Measurements from ENCODE around the gene PLA2G5. TPM values are rescaled to one million over a fixed set of nuclear protein-coding genes. Genes with fewer than 3 reads are reported as not detected.
"Not testable (repeated sequence)": the region's sequence is repeated elsewhere in the genome, so short reads cannot be mapped to it uniquely, and the experiment has no call there.

The PLA2G5 gene
- polyA plus RNA-seq (2012; ENCODE audit: missing spikeins), result 0.32 TPM

- TF ChIP-seq POLR2AphosphoS5 (IDR thresholded peaks at IDR 0.05; ENCODE audit: low read depth, low read length) (no peak), POLR2A (IDR thresholded peaks at IDR 0.05; ENCODE audit: low read depth, low read length) (no peak), TAF1 (IDR thresholded peaks at IDR 0.05; ENCODE audit: borderline replicate concordance, low read depth, low read length) (no peak)
- DNase-seq (ENCODE audit: insufficient read length), result no peak
- FAIRE-seq, result no peak
Measured at GRCh38 chr1:20069874-20070273, at the start of gene PLA2G5. PLA2G5 (plus strand) TSS chr1:20070194; CDS start chr1:20084831, 14,637 bp downstream.

- FAIRE-seq, result no peak
Measured at GRCh38 chr1:20028125-20028524, 41.9 kb upstream of the PLA2G5 start.

GRCh38 chr1:20028726-20029125, 41.3 kb upstream of the PLA2G5 start:
- TF ChIP-seq POLR2AphosphoS5 (IDR thresholded peaks at IDR 0.05; ENCODE audit: low read depth, low read length) (no peak), TAF1 (IDR thresholded peaks at IDR 0.05; ENCODE audit: borderline replicate concordance, low read depth, low read length) (no peak), POLR2A (IDR thresholded peaks at IDR 0.05; ENCODE audit: low read depth, low read length) (no peak)
- FAIRE-seq, result no peak
- no peak for DNase-seq (ENCODE audit: insufficient read length)

More at GRCh38 chr1:20028125-20028524, 41.9 kb upstream of the PLA2G5 start:
- DNase-seq (ENCODE audit: insufficient read length), result no peak
- TF ChIP-seq POLR2AphosphoS5 (IDR thresholded peaks at IDR 0.05; ENCODE audit: low read depth, low read length), result no peak
- no peak for TF ChIP-seq TAF1 (IDR thresholded peaks at IDR 0.05; ENCODE audit: borderline replicate concordance, low read depth, low read length)
- no peak for TF ChIP-seq POLR2A (IDR thresholded peaks at IDR 0.05; ENCODE audit: low read depth, low read length)

- TF ChIP-seq POLR2AphosphoS5 (IDR thresholded peaks at IDR 0.05; ENCODE audit: low read depth, low read length) (no peak), POLR2A (IDR thresholded peaks at IDR 0.05; ENCODE audit: low read depth, low read length) (no peak), TAF1 (IDR thresholded peaks at IDR 0.05; ENCODE audit: borderline replicate concordance, low read depth, low read length) (no peak)
- DNase-seq (ENCODE audit: insufficient read length) (no peak), FAIRE-seq (no peak)
Measured at GRCh38 chr1:20029178-20029912, 40.6 kb upstream of the PLA2G5 start.

GRCh38 chr1:20030436-20031151, 39.4 kb upstream of the PLA2G5 start:
- DNase-seq (ENCODE audit: insufficient read length); FAIRE-seq: not testable (repeated sequence)

- FAIRE-seq (no peak), DNase-seq (ENCODE audit: insufficient read length) (no peak)
- TF ChIP-seq POLR2AphosphoS5 (IDR thresholded peaks at IDR 0.05; ENCODE audit: low read depth, low read length) (no peak), POLR2A (IDR thresholded peaks at IDR 0.05; ENCODE audit: low read depth, low read length) (no peak), TAF1 (IDR thresholded peaks at IDR 0.05; ENCODE audit: borderline replicate concordance, low read depth, low read length) (no peak)
Measured at GRCh38 chr1:20031161-20031560, 38.8 kb upstream of the PLA2G5 start.

- FAIRE-seq, result no peak
- no peak for DNase-seq (ENCODE audit: insufficient read length)
- TF ChIP-seq TAF1 (IDR thresholded peaks at IDR 0.05; ENCODE audit: borderline replicate concordance, low read depth, low read length) (no peak), POLR2A (IDR thresholded peaks at IDR 0.05; ENCODE audit: low read depth, low read length) (no peak), POLR2AphosphoS5 (IDR thresholded peaks at IDR 0.05; ENCODE audit: low read depth, low read length) (no peak)
Measured at GRCh38 chr1:20031836-20032235, 38.2 kb upstream of the PLA2G5 start.

- no peak for DNase-seq (ENCODE audit: insufficient read length)
- TF ChIP-seq POLR2AphosphoS5 (IDR thresholded peaks at IDR 0.05; ENCODE audit: low read depth, low read length), result no peak
- no peak for TF ChIP-seq TAF1 (IDR thresholded peaks at IDR 0.05; ENCODE audit: borderline replicate concordance, low read depth, low read length)
- no peak for TF ChIP-seq POLR2A (IDR thresholded peaks at IDR 0.05; ENCODE audit: low read depth, low read length)
- FAIRE-seq, result no peak
Measured at GRCh38 chr1:20032425-20032824, 37.6 kb upstream of the PLA2G5 start.

GRCh38 chr1:20033420-20033819, 36.6 kb upstream of the PLA2G5 start:
- FAIRE-seq (no peak), DNase-seq (ENCODE audit: insufficient read length) (no peak)
- no peak for TF ChIP-seq POLR2AphosphoS5 (IDR thresholded peaks at IDR 0.05; ENCODE audit: low read depth, low read length)
- no peak for TF ChIP-seq TAF1 (IDR thresholded peaks at IDR 0.05; ENCODE audit: borderline replicate concordance, low read depth, low read length)
- no peak for TF ChIP-seq POLR2A (IDR thresholded peaks at IDR 0.05; ENCODE audit: low read depth, low read length)

- no peak for DNase-seq (ENCODE audit: insufficient read length)
- TF ChIP-seq POLR2AphosphoS5 (IDR thresholded peaks at IDR 0.05; ENCODE audit: low read depth, low read length), result no peak
- TF ChIP-seq POLR2A (IDR thresholded peaks at IDR 0.05; ENCODE audit: low read depth, low read length), result no peak
- no peak for TF ChIP-seq TAF1 (IDR thresholded peaks at IDR 0.05; ENCODE audit: borderline replicate concordance, low read depth, low read length)
- no peak for FAIRE-seq
Measured at GRCh38 chr1:20035114-20035513, 34.9 kb upstream of the PLA2G5 start.

- TF ChIP-seq POLR2AphosphoS5 (IDR thresholded peaks at IDR 0.05; ENCODE audit: low read depth, low read length) (no peak), TAF1 (IDR thresholded peaks at IDR 0.05; ENCODE audit: borderline replicate concordance, low read depth, low read length) (no peak), POLR2A (IDR thresholded peaks at IDR 0.05; ENCODE audit: low read depth, low read length) (no peak)
- FAIRE-seq (no peak), DNase-seq (ENCODE audit: insufficient read length) (no peak)
Measured at GRCh38 chr1:20037877-20038276, 32.1 kb upstream of the PLA2G5 start.

GRCh38 chr1:20047096-20047495, 22.9 kb upstream of the PLA2G5 start:
- DNase-seq (ENCODE audit: insufficient read length) (no peak), FAIRE-seq (no peak)
- no peak for TF ChIP-seq TAF1 (IDR thresholded peaks at IDR 0.05; ENCODE audit: borderline replicate concordance, low read depth, low read length)
- no peak for TF ChIP-seq POLR2AphosphoS5 (IDR thresholded peaks at IDR 0.05; ENCODE audit: low read depth, low read length)
- no peak for TF ChIP-seq POLR2A (IDR thresholded peaks at IDR 0.05; ENCODE audit: low read depth, low read length)

Measured in GM12892 (cell line).